Stimulated activated CD4-positive, alpha-beta T cell treated with anti-CD3 and anti-CD28 coated beads, TNF-alpha, amount 100 ng/mL, for 4 hours (primary cell): ENCODE data around the gene NUMBL.
"Not testable (repeated sequence)": the region's sequence is repeated elsewhere in the genome, so short reads cannot be mapped to it uniquely, and the experiment has no call there.

Experiments used
- DNase-seq, 3 experiments: peaks; one replicate each; pipeline ENCODE4 v3.0.0-alpha.2; 2020; ENCODE audit warnings: low read depth in 3 of 3

NUMBL gene

GRCh38 chr19:40690050-40690692 lies at the start of gene NUMBL:
NUMBL (minus strand) TSS chr19:40690651; CDS start chr19:40690483, 168 bp downstream.
- DNase-seq = no peak

- DNase-seq = no peak
These were observed 48.8 kb upstream of the NUMBL start for GRCh38 chr19:40739030-40739839.

- DNase-seq = no peak
These were observed 46.7 kb upstream of the NUMBL start for GRCh38 chr19:40737102-40737644.

DNA sequence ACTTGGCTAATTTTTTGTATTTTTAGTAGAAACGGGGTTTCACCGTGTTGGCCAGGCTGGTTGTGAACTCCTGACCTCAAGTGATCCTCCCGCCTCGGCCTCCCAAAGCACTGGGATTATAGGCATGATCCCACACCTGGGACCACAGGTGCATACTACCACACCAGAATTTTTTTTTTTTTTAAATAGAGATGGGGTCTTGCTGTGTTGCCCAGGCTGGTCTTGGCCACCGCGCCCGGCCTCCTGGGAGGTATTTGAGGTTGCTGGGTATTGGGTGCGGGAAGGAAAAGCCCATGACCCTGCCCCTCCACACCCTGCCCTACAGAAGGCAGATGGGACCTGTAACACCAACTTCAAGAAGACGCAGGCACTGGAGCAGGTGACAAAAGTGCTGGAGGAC lies 46.2 kb upstream of the NUMBL start:
- DNase-seq = no peak

- no peak for DNase-seq
These were observed 44.7 kb upstream of the NUMBL start for GRCh38 chr19:40735013-40735771.

DNA sequence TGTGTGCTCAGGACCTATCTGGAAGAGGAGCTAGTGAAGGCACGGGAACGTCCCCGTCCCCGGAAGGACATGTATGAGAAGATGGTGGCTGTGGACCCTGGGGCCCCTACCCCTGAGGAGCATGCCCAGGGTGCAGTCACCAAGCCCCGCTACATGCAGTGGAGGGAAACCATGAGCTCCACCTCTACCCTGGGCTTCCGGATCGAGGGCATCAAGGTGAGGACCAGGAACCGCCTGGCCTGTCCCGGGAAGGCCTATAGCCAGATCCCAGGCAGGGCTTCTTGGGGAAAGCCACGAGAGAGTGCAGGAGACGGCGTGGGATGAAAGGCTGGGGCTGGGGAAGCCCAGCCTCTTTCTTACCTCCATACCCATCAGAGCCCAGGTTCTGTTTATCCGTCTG lies 42.7 kb upstream of the NUMBL start:
- DNase-seq = no peak

GRCh38 chr19:40732304-40732703 lies 41.9 kb upstream of the NUMBL start:
- DNase-seq = not testable (repeated sequence)

- not testable (repeated sequence) for DNase-seq
These were observed 39.6 kb upstream of the NUMBL start for GRCh38 chr19:40730065-40730464.

- DNase-seq = no peak
These were observed 35.8 kb upstream of the NUMBL start for GRCh38 chr19:40726279-40726678.

DNA sequence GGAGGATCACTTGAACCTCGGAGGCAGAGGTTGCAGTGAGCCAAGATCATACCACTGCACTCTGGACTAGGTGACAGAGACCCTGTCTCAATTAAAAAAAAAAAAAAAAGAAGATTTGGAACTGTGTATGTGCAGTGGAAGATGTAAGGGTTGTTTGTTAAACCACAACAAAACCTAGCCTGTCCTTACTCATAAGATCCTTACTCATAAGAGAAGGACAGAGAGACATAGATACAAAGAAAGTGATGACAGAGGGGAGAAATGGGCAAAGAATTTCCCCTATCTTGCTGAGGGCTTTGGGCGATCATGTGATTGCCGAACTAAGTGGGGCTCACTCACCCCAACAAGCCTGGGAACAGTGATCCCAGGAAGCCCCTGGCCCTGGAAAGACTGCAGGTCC lies 34.4 kb upstream of the NUMBL start:
- DNase-seq = no peak

- DNase-seq = no peak
These were observed 33.9 kb upstream of the NUMBL start for GRCh38 chr19:40724315-40724714.

DNA sequence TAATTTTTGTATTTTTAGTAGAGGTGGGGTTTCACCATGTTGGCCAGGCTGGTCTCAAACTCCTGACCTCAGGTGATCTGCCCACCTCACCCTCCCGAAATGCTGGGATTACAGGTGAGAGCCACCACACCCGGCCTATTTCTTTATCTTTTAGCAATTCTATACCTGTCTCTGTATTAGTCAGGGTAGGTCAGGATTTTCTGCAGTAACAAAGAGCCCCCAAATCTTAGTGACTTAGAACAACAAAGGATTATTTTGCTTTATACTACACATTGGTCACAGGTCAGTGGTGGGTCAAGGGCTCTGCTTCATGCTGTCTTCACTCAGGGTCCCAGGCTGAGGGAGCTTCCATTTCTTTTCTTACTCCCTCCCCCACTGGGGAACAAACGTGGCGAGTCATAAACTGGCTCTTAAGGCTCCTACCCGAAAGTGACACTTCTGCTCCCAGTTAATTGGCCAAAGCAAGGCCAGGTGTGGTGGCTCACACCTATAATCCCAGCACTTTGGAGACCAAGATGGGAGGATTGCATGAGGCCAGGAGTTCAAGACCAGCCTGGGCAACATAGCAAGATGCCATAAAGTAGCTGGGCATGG lies 33.3 kb upstream of the NUMBL start:
- no peak for DNase-seq

DNA sequence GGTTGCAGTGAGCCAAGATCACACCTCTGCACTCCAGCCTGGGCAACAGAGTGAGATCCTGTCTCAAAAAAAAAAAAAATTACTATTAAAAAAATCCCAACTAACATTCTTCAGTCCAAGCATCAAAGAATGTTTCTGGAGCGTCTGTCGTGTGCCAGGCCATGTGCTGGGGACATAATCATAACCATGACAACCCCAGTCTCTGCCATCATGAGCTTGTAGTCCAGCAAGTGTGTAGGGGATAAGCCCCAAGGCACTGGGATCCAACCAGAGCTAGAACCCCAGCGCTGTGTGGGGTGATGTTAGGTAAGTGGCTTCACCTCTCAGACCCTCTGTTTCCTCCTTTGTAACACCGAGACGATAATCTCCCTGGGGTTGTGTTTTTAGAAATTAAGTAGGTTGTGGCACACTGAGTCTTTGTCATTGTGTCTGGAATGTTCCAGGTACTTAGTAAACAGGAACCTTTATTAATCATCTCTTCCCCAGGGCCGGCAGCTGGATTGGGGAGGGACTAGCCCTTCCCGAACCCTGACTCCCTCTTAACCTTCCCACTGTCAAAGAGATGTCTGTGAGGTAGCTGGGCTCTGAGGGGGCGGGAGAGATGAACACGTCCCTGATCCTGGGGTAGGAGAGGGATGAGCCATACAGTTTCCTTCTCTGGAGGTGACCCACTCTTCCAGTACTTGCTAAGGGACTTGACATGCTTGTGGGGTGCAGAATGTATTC lies 31.6 kb upstream of the NUMBL start:
- no peak for DNase-seq

DNA sequence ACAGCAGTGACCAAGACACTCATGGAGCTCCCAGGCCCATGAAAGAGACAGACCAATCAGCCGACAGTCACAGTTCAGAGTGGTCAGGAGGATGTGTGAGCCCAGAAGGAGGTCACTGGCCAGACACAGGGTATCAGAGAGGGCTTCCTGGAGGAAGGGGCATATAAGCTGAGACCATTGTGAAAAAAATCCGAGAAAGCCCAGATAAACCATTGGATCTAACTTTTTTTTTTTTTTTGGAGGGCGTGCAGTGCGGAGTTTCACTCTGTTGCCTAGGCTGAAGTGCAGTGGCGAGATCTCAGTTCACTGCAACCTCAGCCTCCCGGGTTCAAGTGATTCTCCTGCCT lies 30.7 kb upstream of the NUMBL start:
- no peak for DNase-seq

DNA sequence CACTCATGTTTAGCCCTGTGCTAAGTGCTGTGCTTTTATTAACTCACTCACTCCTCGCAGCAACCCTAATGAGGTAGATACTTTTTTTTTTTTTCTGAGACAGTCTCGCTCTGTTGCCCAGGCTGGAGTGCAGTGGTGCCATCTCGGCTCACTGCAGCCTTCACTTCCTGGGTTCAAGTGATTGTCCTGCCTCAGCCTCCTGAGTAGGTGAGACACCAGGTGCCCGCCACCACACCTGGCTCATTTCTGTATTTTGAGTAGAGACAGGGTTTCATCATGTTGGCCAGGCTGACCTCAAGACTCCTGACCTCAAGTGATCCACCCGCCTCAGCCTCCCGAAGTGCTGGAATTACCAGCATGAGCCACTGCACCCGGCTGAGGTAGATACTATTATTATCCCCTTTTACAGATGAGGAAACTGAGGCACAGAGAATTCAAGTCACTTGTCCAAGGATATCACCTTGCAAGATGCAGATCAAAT lies 29.0 kb upstream of the NUMBL start:
- no peak for DNase-seq

- no peak for DNase-seq
These were observed 28.4 kb upstream of the NUMBL start for GRCh38 chr19:40718774-40719391.

DNA sequence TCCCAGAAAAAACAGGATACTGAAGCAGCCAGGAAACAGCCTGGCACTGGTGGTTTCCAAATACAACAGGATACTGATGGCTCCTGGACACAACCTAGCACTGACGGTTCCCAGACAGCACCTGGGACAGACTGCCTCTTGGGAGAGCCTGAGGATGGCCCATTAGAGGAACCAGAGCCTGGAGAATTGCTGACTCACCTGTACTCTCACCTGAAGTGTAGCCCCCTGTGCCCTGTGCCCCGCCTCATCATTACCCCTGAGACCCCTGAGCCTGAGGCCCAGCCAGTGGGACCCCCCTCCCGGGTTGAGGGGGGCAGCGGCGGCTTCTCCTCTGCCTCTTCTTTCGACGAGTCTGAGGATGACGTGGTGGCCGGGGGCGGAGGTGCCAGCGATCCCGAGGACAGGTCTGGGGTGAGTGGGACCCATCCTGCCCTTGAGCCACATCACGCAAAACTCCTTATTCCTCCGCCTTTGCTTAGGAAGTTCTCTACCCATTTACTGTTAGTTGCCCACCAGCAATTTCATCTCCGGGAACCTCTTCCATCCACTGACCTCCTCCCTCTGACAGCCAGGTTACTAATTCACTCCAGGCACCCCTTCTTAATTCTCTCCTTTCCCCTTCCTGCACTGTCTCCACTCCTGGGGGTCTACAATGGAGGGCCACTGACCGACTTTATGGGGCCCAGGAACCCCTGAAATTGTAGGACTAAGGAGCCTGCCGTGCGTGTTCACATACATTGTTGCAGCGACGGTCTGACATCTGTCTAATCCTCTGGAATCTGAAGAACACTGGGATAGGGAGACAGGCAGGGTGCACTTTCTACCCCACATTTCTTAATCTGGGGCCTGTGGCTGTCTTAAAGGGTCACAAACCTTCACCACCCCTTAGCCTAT lies 27.7 kb upstream of the NUMBL start:
- no peak for DNase-seq

DNA sequence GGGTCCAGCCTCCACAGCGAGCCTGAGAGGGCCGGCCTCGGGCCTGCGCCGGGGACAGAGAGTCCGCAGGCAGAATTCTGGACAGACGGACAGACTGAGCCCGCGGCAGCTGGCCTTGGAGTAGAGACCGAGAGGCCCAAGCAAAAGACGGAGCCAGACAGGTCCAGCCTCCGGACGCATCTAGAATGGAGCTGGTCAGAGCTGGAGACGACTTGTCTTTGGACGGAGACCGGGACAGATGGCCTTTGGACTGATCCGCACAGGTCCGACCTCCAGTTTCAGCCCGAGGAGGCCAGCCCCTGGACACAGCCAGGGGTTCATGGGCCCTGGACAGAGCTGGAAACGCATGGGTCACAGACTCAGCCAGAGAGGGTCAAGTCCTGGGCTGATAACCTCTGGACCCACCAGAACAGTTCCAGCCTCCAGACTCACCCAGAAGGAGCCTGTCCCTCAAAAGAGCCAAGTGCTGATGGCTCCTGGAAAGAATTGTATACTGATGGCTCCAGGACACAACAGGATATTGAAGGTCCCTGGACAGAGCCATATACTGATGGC lies 27.0 kb upstream of the NUMBL start:
- DNase-seq = no peak
